Left hindlimb (tissue), 1 donor: ENCODE data around the gene GZMH.
"Not testable (repeated sequence)": the region's sequence is repeated elsewhere in the genome, so short reads cannot be mapped to it uniquely, and the experiment has no call there.

Experiments
- DNase-seq: peaks from one replicate; pipeline ENCODE4 v3.0.0-alpha.2; 2018

The GZMH gene, protein sequence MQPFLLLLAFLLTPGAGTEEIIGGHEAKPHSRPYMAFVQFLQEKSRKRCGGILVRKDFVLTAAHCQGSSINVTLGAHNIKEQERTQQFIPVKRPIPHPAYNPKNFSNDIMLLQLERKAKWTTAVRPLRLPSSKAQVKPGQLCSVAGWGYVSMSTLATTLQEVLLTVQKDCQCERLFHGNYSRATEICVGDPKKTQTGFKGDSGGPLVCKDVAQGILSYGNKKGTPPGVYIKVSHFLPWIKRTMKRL

DNA sequence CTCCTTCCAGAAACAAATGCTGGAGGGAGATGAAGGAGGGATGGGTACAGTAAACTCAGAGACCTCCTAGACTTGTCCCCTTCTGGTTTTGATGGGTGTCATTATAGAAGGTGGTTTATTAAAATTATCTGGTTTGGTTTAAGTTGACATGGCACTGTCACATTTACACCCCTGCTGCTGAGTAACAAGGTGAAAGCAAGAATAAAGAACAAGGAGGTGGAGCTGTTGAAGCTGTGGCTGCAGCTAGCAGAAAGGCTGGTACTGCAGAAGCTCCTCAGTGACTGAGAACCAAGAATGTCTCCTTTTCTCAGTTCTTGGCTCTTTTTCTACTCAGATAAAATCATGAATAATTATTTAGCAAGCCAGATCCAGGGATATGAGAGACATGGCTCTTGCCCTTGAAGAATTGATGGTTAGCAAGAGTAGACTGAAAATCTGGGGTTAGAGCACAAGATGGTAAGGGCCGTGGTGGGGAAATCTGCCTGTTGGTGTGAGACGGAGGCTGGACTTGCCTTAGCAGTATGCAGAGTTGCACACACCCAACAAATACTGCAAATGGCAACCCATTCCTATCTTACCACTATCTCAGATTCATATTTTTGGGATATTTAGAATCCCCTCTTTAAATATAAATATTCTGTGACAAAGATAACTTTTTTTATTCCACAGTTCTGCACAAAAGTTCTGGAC lies at the start of gene GZMH:
TSS of gene GZMH (minus strand) at position 31 of the 690 bp plus-strand sequence. CDS start 72 bp downstream, outside the sequence.
- DNase-seq = no peak

DNA sequence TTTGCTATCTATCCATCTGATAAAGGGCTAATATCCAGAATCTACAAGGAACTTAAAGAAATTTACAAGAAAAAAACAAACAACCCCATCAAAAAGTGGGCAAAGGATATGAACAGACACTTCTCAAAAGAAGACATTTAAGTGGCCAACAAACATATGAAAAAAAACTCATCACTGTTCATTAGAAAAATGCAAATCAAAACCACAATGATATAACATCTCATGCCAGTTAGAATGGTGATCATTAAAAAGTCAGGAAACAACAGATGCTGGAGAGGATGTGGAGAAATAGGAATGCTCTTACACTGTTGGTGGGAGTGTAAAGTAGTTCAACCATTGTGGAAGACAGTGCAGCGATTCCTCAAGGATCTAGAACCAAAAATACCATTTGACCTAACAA lies 38.9 kb upstream of the GZMH start:
- DNase-seq = not testable (repeated sequence)

DNA sequence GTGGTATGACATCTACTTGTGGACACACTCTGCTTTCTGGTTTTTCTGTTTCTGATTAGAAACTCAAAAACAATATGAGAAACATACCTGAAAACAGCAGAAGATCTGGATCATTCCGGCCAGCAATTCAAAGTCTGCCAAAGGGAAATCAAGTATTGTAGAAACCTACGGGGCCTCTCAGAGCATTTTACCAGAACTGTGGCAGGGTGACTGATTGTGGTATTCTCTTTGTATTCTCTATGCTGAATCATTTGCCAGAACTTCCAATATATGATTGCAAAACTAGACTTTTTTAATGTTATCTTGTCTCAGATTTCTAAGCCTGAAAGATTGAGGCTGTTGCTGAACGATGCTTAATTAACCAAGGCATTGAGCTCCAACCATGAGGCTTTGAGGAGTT lies 30.4 kb upstream of the GZMH start:
- DNase-seq = no peak

DNA sequence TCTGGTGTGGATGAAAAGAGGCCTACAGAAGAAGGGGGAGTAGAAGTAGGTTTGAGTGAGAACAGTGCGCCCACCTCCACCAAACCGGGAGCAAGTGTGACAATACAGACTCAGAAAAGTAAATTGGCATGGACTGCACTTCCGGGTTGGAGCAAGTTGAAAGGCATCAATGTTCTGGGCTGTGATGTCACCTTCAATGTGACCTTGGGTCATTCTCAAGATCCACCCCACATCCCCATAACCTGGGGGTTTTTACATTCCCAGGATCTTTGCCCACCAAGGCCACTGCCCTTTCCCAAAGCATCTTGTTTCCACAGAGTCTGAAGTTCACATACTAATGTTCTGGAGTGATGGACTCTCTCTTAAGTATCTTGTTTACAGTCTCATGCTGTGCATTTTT lies 29.8 kb upstream of the GZMH start:
- DNase-seq = no peak

DNA sequence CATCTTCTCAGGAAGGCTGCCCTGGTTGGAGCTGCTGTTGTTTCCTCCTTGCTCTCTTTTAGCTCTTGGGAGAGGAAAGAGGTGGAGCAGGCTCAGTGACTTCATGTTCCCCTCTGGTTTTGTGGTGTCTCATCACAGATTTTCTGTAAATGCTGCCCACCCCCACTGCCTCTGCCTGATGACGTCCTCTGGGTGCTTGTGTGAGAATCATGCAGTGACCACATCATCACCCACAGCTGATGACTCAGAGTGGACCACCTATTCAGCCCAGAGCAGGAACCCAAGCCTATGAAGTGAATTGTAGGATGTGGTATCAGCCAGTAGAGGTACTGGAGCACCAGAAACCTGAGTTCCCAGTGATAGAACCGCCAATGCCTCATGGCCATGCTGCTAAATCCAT lies 24.7 kb upstream of the GZMH start, which contains the start of gene GZMB:
TSS of gene GZMB (minus strand) at position 33 of the 400 bp plus-strand sequence. CDS start at position 3, 30 bp downstream.
- no peak for DNase-seq

DNA sequence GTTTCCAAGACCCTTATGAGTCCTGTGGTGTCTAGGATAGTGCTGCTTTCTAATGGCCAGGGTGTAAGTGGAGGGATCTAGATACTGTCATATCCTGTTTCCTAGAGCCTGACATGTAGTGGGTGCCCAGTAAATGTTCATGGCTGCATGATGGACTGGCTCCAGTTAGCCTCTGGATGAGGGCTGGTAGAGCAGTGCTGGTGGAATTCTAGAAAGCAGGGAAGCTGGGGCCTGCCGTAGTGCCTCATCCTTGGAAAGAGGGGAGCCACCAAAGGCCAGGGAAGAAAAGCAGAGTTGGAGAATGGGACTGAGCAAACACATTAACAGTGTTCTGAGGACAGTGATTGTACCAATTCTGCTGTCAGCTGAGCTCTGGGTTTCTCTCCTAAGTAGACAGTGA lies 23.9 kb upstream of the GZMH start:
- DNase-seq = no peak

DNA sequence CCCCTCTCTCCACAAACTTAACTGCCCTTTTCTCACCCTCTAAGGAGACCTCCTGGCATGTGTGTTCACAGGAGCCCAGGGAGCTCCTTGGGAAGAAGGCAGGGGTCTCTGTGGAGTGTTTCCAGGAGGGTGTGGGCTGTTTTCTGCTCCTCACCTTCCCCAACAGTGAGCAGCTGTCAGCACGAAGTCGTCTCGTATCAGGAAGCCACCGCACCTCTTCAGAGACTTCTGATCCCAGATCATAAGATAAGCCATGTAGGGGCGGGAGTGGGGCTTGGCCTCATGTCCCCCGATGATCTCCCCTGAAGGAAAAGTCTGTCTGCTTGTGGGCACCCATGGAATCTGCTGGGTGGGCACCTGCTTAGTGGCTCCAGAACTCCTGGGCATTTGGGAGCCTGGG lies 23.3 kb upstream of the GZMH start:
- DNase-seq = no peak

DNA sequence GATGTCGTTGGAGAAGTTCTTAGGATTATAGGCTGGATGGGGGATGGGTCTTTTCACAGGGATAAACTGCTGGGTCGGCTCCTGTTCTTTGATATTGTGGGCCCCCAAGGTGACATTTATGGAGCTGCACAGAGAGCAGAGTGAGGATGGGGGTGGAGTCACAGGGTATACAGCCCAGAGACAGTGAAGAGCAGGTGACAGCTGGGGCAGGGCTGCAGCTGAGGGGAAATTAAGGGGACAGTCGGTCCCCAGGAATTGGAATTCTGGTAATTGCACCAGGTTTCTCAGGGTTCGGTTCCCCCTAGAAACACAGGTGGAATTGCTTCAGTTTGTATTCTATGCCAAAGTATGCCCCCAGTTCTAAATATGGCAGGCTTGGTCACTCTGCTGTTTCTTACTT lies 22.9 kb upstream of the GZMH start:
- DNase-seq = no peak

DNA sequence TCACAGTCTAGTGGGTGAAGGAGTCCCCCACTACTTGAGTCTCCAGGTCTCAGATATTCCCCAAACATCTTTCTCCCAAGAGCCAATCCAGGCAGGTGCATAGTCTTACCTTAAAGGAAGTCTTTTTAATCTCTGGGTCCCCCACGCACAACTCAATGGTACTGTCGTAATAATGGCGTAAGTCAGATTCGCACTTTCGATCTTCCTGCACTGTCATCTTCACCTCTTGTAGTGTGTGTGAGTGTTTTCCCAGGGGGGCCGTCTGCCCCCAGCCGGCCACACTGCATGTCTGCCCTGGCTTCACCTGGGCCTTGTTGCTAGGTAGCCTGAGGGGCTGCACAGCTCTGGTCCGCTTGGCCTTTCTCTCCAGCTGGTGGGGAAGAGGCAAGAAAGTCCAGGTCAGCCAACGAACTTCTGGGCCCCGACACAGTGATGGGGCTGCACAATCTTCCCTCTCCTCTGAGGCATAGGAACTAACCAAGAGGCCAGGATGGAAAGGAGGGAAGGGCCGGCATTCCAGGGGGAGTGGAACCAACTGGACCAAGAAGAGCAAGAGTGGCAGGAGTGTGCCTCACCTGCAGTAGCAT lies 22.4 kb upstream of the GZMH start:
- DNase-seq = no peak

DNA sequence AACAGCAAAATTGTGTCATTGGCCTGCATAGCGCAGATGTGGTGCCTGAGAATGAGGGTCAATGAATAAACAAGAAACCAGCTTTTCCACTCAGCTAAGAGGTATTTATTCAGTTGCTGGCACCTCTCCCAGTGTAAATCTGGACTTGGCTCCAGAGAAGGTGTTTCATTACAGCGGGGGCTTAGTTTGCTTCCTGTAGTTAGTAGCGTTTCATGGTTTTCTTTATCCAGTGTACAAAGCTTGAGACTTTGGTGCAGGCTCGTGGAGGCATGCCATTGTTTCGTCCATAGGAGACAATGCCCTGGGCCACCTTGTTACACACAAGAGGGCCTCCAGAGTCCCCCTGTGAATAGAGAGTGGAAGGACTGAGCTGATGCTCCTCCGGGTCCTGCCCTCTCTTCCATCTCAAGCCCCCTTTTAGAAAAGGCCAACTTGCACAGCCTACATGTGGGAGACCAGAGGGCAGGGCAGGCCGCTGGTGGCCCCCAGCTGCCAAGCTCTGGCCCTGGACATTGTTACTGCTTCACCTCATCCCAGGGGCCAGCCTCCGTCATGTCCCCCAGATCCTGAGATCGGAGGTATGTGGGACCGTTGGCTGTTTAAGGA lies 21.5 kb upstream of the GZMH start:
- DNase-seq = no peak

DNA sequence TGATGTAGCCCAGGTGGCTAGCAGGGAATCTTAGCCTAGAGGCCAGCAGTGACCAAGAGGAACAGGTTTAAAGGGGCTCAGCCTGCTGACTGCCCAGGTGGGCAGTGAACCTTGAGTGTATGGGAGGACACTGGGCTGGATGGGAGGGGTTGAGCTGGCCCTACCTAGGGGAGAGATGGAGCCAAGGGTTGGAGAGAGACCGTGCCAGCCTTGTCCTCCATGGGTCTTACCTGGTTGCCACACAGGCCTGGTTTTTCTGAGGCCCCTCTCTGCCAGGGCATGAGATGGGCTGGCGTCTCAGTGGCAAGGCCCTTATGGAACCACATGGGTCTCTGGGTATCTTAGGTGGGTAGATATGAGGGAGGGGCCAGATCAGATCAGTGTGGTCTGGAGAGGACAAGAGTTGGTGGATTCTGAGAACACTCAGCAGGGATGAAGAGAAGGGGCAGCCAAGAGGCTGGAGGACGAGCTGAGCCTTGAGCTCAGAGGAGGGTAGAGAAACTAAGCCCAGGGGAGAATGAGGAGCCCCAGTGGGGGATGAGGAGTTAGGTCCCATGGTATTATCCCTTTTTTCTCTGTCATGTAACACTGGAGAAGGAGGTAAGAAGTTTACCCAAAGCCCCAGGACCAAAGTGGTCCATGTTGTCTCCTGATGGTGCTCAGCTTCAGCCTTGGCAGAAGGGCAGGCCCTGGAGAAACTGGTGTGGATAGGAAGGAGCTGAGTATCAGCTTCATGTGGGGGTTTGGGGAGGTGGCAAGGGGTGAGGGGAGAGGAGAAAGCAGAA lies 20.8 kb upstream of the GZMH start:
- no peak for DNase-seq

DNA sequence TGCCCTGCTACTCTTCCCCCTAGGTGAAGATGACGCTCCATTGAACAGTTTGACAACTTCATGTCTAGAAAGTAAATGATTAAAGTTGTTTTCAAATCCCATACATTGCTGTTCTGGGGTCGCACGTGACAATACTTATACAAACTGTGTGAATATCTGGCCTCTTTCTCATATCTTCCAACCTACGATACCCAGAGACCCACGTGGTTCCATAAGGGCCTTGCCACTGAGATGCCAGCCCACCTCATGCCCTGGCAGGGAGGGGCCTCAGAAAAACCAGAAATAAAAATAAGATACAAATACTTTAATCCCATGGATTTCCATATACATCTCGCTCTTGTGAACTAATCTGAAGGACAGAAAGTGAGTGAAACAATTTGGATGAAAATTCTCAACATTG lies 20.0 kb upstream of the GZMH start:
- DNase-seq = no peak

DNA sequence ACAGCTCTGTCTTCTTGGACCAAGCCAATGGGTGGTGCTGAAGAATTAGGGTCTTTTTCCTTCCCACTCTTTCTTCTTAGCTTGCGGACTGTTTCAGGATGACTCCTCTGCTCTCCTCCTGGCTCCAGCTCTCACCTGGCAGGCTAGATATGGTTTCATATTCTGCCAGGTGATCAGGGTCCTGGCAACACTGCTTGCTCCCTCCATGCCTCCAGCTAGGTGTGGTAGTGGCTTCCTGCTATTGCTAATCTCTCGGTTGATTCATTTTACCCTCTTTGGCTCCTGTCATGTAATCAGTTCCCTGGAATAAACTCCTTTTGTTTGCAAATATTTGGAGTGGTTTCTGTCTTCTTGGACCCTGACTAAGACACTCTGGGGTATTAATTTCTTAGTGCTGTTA lies 4.3 kb upstream of the GZMH start:
- no peak for DNase-seq

DNA sequence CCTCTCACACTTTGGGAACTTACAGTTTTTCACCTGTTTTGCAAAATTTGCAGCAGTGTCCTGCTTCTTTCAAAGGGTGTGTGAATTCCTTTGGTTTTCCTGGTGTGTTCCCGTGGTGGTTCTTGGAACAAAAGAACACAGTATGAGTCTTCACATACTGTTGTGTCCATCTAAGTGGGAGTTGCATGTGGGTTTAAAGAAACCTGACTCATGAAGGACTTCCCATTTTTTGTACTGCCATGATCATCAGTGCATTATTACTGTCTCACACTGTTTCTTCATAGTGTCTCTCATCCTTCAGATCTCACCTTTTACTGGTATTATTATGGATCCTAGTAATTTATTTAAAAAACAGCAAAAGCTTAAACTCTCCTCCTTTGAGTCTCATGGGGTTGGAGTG lies 3.8 kb upstream of the GZMH start:
- DNase-seq = no peak

DNA sequence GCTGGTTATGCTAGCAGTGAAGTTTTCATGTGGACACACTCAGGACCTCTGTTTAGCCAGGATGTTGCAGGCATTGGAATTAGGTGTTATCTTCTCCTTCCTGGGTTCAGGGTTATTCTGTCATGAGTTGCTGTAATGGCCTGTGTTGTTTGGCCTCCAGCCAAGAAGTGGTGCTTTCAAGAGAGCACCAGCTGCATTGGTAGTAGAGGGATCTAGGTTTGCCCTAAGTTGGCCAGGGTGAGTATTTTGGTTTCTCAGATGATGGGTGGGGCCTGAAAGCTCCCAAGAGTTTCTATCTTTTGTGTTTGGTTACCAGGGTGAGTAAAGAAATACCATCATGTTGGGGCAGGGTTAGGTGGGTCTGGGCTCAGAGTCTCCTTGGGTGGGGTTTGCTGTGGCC lies 2.7 kb upstream of the GZMH start:
- DNase-seq = no peak

DNA sequence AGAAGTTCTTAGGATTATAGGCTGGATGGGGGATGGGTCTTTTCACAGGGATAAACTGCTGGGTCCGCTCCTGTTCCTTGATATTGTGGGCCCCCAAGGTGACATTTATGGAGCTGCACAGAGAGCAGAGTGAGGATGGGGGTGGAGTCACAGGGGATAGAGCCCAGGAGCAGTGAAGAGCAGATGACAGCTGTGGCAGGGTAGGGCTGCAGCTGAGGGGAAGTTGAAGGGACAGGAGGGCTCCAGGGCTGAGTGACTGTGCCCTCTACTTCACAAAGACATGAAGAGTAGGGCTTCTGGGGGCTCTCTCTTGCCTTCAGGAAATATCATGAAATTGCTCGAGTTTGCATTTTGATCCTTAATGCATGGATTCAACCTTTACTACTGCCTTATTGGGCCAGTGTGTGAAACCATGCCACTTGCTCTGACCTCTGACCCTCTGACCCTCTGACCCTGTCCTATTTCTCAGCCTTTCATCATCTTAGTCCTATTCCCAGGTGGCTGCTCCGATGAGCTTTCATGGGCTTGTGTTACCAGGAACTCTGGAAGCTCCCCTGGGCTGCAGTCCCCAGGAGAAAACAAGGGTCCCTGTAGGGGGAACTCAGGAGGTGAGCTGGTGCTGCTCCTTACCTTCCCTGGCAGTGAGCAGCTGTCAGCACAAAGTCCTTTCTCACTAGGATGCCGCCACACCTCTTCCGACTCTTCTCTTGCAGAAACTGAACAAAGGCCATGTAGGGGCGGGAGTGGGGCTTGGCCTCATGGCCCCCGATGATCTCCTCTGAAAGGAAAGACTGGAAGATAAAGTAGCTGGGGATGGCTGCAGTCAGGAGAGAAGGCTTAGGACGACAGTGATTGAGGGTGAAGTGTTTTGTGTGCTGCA lies 1.6 kb downstream of the GZMH start:
- DNase-seq = no peak

DNA sequence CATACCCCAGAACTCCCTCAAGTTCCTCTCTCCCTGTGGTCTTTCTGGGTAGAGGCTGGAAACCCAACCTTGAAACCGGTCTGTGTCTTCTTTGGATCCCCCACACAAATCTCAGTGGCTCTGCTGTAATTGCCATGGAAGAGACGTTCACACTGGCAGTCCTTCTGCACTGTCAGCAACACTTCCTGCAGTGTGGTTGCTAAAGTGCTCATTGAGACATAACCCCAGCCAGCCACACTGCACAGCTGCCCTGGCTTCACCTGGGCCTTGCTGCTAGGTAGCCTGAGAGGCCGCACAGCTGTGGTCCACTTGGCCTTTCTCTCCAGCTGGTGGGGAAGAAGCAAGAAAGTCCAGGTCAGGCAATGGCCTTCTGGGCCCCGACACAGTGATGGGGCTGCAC lies 2.4 kb downstream of the GZMH start:
- DNase-seq = no peak

DNA sequence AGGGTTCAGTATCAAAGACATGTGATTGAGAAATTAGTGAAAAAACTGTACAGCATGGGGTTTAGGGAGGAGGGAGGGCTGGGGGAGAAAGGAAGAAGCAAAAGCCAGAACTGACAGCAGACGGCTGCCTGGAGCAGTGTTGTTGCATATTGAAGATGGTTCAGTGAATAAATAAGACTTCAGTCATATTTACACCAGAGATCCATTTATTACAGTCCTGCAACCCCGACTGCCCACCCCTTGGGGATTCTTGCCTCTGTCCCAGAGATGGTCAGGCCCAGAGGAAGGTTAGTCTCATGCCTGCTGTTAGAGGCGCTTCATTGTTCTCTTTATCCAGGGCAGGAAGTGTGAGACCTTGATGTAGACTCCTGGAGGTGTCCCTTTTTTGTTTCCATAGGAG lies 3.2 kb downstream of the GZMH start:
- no peak for DNase-seq

DNA sequence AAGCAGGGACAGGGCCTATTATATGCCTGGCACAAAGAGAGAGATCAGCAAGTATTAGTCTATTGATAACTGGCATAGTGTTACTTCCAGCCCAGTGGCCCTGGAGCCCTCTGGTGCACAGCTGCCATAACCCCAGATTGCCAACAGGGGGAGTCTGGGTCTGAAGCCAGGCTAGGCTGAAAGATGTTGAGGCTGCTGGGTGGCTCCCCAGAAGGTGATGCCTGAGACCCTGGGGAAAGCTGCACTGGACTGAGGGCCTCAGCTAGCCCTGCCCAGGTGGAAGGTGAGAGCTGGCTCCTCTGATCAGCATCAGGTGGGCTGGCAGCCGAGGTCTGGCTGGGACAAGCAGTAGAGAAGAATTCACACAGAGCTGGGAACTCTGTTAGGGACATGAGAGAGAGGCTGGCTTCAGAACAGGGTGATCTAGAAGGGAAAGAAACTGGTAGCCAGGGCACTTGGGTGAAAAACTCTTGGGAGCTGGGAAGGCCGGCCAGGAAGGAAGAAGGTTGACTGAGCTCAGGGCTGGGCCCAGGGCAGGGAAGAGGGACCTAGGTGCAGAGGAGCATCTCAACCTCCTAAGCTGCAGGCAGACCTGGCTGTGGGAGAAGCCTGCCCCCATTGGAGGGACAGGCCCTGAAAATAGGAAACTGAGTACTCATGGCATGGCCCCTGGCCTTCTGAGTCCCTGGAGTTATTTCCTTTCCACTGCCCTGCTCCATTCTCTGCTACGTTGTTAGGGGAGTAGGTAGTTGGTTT lies 3.9 kb downstream of the GZMH start:
- DNase-seq = no peak

DNA sequence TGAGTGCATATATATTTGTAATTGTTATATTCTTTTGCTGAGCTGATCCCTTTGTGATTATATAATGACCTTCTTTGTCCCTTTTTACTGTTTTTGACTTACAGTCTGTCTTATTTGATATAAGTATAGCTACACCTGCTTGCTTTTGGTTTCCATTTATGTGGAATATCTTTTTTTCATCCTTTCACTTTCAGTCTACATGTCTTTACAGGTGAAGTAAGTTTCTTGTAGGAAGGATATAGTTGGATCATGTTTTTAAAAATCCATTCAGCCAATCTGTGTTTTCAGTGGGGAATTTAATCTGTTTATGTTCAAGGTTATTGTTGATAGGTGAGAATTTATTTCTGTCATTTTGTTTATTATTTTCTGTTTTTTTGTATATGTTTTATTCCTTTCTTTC lies 12.1 kb downstream of the GZMH start:
- DNase-seq = no peak

DNA sequence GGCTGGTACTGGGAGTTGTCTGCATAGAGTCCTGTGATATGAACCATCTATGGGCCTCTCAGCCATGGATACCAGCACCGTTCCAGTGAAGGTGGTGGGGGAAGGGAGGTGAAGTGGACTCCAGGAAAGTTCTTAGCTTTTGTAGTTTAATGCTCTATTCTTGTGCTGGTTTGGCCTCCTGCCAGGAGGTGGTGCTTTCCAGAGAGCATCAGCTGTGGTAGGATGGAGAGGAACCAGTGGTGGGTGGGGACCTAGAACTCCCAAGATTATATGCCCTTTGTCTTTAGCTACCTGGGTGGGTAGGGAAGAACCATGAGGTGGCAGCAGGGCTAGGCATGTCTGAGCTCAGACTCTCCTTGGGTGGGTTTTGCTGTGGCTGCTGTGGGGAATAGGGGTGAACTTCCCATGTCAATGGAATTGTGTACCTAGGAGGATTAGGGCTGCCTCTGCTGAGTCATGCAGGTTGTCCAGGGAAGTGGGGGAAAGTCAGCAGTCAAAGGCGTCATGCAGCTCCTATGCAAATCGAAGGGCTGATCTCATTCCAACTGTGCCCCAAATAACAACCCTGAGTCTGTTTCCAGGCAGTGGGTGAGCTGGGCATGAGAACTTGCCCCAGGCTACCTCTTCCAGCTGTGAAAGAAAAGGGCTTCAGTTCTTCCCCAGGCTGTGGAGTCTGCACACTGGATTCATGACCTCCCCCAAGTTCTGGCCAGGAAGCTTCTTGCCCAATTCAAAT lies 14.2 kb downstream of the GZMH start:
- DNase-seq = no peak
